ENCODE measurements around the gene SPINK9. TPM values are rescaled to one million over a fixed set of nuclear protein-coding genes. Genes with fewer than 3 reads are reported as not detected.
"Not testable (repeated sequence)": the region's sequence is repeated elsewhere in the genome, so short reads cannot be mapped to it uniquely, and the experiment has no call there.

Gene SPINK9
- total RNA-seq, result not detected

GRCh38 chr5:148335259-148335658 lies at the start of gene SPINK9:
SPINK9 (plus strand) TSS chr5:148335559; CDS start chr5:148335614, 55 bp downstream.
- no peak within 1 kb of the TSS for H3K27ac Mint-ChIP-seq
- no peaks in the 10 kb centered on the region for H3K4me1 Mint-ChIP-seq
- H3K9me3 Mint-ChIP-seq, result peaks cover 6% of the 10 kb centered on the region
- ATAC-seq (replicated peaks), result no peak
- no peak within 1 kb of the TSS for H3K4me3 Mint-ChIP-seq
- no peaks in the 10 kb centered on the region for H3K36me3 Mint-ChIP-seq (ENCODE audit: low read depth)
- H3K27me3 Mint-ChIP-seq, result peaks cover 5% of the 10 kb centered on the region

DNA sequence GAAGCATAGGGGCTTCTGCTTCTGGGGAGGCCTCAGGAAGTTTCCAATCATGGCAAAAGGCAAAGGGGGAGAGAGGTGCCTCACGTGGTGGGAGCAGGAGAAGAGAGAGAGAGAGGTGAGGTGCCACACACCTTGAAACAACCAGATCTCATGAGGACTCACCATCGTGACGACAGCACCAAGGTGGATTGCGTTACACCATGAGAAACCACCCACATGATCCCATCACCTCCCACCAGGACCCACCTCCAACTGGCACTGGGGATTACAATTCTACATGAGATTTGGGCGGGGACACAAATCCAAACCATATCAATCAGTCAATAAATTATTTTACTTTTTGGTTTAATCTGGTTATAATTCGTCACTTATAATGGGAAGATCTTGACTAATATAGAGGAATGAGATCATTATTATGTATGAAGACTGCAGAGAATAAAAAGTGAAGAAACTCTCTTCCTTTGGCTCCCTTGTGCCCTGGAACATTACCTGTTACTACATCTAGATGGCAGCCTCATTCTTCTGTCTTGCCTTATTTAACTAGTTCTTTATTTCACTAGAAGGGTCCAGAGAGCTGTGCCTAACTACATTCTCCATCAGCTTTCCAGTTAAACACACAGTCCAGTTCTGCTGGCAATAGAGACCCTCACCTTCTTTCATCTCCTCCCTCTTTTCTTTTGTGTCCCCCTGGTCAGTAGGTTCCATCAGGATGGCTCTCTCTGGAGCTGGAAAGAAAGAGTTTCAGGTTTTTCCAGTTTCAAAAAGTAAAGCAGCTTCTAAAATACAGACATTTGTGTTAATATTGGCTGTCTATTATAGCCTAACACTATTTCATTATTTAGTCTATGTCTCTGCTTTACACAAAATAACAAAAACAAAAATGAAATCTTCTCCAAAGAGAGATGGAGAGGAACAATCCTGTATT lies 44.8 kb upstream of the SPINK9 start:
- Mint-ChIP-seq H3K27ac (no peak overlapping the region), H3K9me3 (no peaks in the 10 kb centered on the region), H3K4me3 (no peak overlapping the region), H3K4me1 (no peaks in the 10 kb centered on the region), H3K36me3 (ENCODE audit: low read depth) (no peaks in the 10 kb centered on the region), H3K27me3 (peaks cover 12% of the 10 kb centered on the region)
- ATAC-seq (replicated peaks), result no peak

GRCh38 chr5:148297731-148298130 lies 37.6 kb upstream of the SPINK9 start:
- no peaks in the 10 kb centered on the region for H3K36me3 Mint-ChIP-seq (ENCODE audit: low read depth)
- H3K4me1 Mint-ChIP-seq, result no peaks in the 10 kb centered on the region
- ATAC-seq (replicated peaks), result no peak
- no peak overlapping the region for H3K27ac Mint-ChIP-seq
- no peaks in the 10 kb centered on the region for H3K27me3 Mint-ChIP-seq
- H3K9me3 Mint-ChIP-seq, result no peaks in the 10 kb centered on the region
- no peak overlapping the region for H3K4me3 Mint-ChIP-seq

- Mint-ChIP-seq H3K9me3 (peaks cover 5% of the 10 kb centered on the region), H3K27me3 (no peaks in the 10 kb centered on the region), H3K27ac (no peak overlapping the region), H3K4me3 (no peak overlapping the region), H3K4me1 (no peaks in the 10 kb centered on the region), H3K36me3 (ENCODE audit: low read depth) (no peaks in the 10 kb centered on the region)
- no peak for ATAC-seq (replicated peaks)
These were observed 28.9 kb upstream of the SPINK9 start for GRCh38 chr5:148306446-148306845.

GRCh38 chr5:148309019-148309418 lies 26.3 kb upstream of the SPINK9 start:
- Mint-ChIP-seq H3K4me1 (no peaks in the 10 kb centered on the region), H3K9me3 (peaks cover 5% of the 10 kb centered on the region), H3K4me3 (no peak overlapping the region), H3K27me3 (no peaks in the 10 kb centered on the region), H3K27ac (no peak overlapping the region), H3K36me3 (ENCODE audit: low read depth) (no peaks in the 10 kb centered on the region)
- no peak for ATAC-seq (replicated peaks)

DNA sequence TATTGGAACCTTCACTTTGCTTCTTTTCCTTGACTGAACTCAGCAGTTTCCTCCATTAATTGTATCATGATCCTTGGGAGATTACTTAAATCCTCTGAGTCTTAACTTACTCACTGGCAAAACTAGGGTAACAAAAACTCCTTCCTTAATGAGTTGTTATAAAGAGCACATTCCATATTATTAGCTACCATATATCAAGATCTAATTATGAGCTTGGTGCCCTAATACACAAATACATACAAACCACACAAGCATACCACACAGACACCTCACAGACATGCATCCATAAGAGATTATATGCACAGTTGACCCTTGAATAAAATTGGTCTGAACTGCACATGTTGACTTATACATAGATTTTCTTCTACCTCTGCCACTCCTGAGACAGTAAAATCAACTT lies 25.6 kb upstream of the SPINK9 start:
- H3K36me3 Mint-ChIP-seq (ENCODE audit: low read depth), result no peaks in the 10 kb centered on the region
- no peak overlapping the region for H3K4me3 Mint-ChIP-seq
- no peaks in the 10 kb centered on the region for H3K27me3 Mint-ChIP-seq
- H3K4me1 Mint-ChIP-seq, result no peaks in the 10 kb centered on the region
- no peak overlapping the region for H3K27ac Mint-ChIP-seq
- H3K9me3 Mint-ChIP-seq, result peaks cover 5% of the 10 kb centered on the region
- ATAC-seq (replicated peaks), result no peak

- ATAC-seq (replicated peaks), result no peak
- Mint-ChIP-seq H3K27ac (no peak overlapping the region), H3K9me3 (peaks cover 5% of the 10 kb centered on the region), H3K4me1 (no peaks in the 10 kb centered on the region), H3K27me3 (no peaks in the 10 kb centered on the region), H3K36me3 (ENCODE audit: low read depth) (no peaks in the 10 kb centered on the region), H3K4me3 (no peak overlapping the region)
These were observed 23.9 kb upstream of the SPINK9 start for GRCh38 chr5:148311484-148311883.

DNA sequence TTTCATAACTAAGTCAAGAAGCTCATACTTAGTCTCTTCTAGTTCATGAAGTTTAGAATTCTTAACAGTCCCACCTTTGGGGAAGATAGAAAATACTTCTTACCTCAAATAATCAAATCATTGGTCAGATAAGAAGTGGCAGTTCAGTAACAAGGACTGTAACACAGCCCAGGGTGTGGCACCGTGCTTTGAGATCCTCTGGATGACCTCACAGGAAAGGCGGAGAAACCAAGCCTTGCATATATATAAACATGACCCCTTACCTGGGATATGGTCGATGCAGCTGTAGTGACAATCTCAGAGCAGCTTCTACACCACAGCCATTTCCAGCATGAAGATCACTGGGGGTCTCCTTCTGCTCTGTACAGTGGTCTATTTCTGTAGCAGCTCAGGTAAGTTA lies 23.2 kb upstream of the SPINK9 start, which contains the start of gene SPINK7:
SPINK7 (plus strand) TSS at position 271 of the 400 bp plus-strand sequence; CDS start at position 332, 61 bp downstream.
- no peak for ATAC-seq (replicated peaks)
- Mint-ChIP-seq H3K27ac (no peak within 1 kb of the TSS), H3K36me3 (ENCODE audit: low read depth) (no peaks in the 10 kb centered on the region), H3K4me1 (no peaks in the 10 kb centered on the region), H3K4me3 (no peak within 1 kb of the TSS), H3K27me3 (no peaks in the 10 kb centered on the region), H3K9me3 (peaks cover 5% of the 10 kb centered on the region)

GRCh38 chr5:148314187-148314586 lies 21.2 kb upstream of the SPINK9 start:
- Mint-ChIP-seq H3K36me3 (ENCODE audit: low read depth) (no peaks in the 10 kb centered on the region), H3K27ac (no peak overlapping the region)
- ATAC-seq (replicated peaks), result no peak

GRCh38 chr5:148314731-148315130 lies 20.6 kb upstream of the SPINK9 start:
- ATAC-seq (replicated peaks), result no peak
- H3K27me3 Mint-ChIP-seq, result no peaks in the 10 kb centered on the region
- no peaks in the 10 kb centered on the region for H3K9me3 Mint-ChIP-seq
- H3K36me3 Mint-ChIP-seq (ENCODE audit: low read depth), result no peaks in the 10 kb centered on the region
- no peak overlapping the region for H3K4me3 Mint-ChIP-seq
- H3K4me1 Mint-ChIP-seq, result no peaks in the 10 kb centered on the region
- H3K27ac Mint-ChIP-seq, result no peak overlapping the region

More at GRCh38 chr5:148314187-148314586, 21.2 kb upstream of the SPINK9 start:
- Mint-ChIP-seq H3K9me3 (peaks cover 2% of the 10 kb centered on the region), H3K27me3 (no peaks in the 10 kb centered on the region), H3K4me1 (no peaks in the 10 kb centered on the region), H3K4me3 (no peak overlapping the region)

GRCh38 chr5:148320011-148320963 lies 15.1 kb upstream of the SPINK9 start:
- H3K27ac Mint-ChIP-seq; H3K9me3 Mint-ChIP-seq; ATAC-seq (replicated peaks); H3K36me3 Mint-ChIP-seq (ENCODE audit: low read depth); H3K4me1 Mint-ChIP-seq; H3K27me3 Mint-ChIP-seq: not testable (repeated sequence)
- peak overlapping the region; percentile 59 for H3K4me3 Mint-ChIP-seq

- peaks cover 5% of the 10 kb centered on the region for H3K27me3 Mint-ChIP-seq
- no peaks in the 10 kb centered on the region for H3K36me3 Mint-ChIP-seq (ENCODE audit: low read depth)
- no peak overlapping the region for H3K4me3 Mint-ChIP-seq
- peaks cover 11% of the 10 kb centered on the region for H3K9me3 Mint-ChIP-seq
- H3K27ac Mint-ChIP-seq, result no peak overlapping the region
- ATAC-seq (replicated peaks), result no peak
- no peaks in the 10 kb centered on the region for H3K4me1 Mint-ChIP-seq
These were observed 2.0 kb upstream of the SPINK9 start for GRCh38 chr5:148333262-148333849.

DNA sequence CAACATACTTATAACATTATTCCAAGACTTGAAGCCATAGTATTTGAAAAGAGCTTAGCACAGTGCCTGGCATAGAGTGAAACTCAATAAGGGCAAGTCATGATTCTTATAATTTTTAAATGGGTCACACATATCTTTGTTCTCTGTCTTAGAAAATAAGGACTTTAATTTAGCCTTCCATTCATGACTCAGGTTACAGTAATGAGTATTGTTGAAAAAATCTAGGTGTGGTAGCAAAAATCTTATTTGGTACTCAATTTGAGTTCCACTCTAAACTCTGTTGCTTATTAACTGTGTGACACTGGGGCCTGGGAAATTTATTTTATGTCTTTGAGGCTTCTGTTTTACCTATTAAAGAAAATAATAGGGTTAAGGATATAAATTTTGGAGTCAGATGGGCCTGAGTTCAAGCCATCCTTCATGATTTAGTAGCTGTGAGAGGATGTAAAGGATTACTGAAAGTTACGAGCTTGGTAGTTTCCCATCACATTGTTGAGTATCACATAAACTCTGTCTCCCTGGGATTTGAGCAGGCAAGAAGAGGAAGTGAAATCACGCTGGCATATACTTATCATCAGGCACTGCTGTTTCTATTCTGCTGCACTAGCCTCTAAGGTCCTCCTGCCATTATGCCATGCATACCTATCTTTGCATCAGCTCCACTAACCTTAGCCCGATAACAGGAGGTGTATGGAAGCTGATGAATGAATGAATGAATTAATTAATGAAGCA lies 1.5 kb downstream of the SPINK9 start:
- no peaks in the 10 kb centered on the region for H3K36me3 Mint-ChIP-seq (ENCODE audit: low read depth)
- H3K27me3 Mint-ChIP-seq, result no peaks in the 10 kb centered on the region
- no peaks in the 10 kb centered on the region for H3K4me1 Mint-ChIP-seq
- H3K4me3 Mint-ChIP-seq, result no peak overlapping the region
- H3K9me3 Mint-ChIP-seq, result no peaks in the 10 kb centered on the region
- no peak overlapping the region for H3K27ac Mint-ChIP-seq
- no peak for ATAC-seq (replicated peaks)

Measured in activated T-helper 17 cell treated with anti-CD3 and anti-CD28 coated beads, Interleukin-2, amount 50 U/mL, for 72 hours (primary cell).